T-helper 2 cell treated with Interferon-gamma antibody and Interleukin-4, amounts not matched to agents 5 μg/mL and 100 μg/mL, for 36 hours (primary cell): ENCODE results near the gene DGCR8.

Experiments used
- DNase-seq: peaks from one replicate; pipeline ENCODE4 v3.0.0; 2021; ENCODE audit warnings: low spot score
- H3K27ac Mint-ChIP-seq: one replicate; pipeline ENCODE4 v1.8.0; 2021; ENCODE audit warnings: mild to moderate bottlenecking, mixed read lengths
- H3K27me3 Mint-ChIP-seq: one replicate; pipeline ENCODE4 v1.8.0; 2021; ENCODE audit warnings: low read depth, mixed read lengths
- H3K36me3 Mint-ChIP-seq: one replicate; pipeline ENCODE4 v1.8.0; 2021; ENCODE audit warnings: low read depth, mixed read lengths
- H3K4me1 Mint-ChIP-seq: one replicate; pipeline ENCODE4 v1.8.0; 2021; ENCODE audit warnings: low read depth, mixed read lengths
- H3K4me3 Mint-ChIP-seq: one replicate; pipeline ENCODE4 v1.8.0; 2022; ENCODE audit warnings: mild to moderate bottlenecking, moderate library complexity, mixed read lengths
- H3K9me3 Mint-ChIP-seq: one replicate; pipeline ENCODE4 v1.8.0; 2021; ENCODE audit warnings: mixed read lengths

The DGCR8 gene

DNA sequence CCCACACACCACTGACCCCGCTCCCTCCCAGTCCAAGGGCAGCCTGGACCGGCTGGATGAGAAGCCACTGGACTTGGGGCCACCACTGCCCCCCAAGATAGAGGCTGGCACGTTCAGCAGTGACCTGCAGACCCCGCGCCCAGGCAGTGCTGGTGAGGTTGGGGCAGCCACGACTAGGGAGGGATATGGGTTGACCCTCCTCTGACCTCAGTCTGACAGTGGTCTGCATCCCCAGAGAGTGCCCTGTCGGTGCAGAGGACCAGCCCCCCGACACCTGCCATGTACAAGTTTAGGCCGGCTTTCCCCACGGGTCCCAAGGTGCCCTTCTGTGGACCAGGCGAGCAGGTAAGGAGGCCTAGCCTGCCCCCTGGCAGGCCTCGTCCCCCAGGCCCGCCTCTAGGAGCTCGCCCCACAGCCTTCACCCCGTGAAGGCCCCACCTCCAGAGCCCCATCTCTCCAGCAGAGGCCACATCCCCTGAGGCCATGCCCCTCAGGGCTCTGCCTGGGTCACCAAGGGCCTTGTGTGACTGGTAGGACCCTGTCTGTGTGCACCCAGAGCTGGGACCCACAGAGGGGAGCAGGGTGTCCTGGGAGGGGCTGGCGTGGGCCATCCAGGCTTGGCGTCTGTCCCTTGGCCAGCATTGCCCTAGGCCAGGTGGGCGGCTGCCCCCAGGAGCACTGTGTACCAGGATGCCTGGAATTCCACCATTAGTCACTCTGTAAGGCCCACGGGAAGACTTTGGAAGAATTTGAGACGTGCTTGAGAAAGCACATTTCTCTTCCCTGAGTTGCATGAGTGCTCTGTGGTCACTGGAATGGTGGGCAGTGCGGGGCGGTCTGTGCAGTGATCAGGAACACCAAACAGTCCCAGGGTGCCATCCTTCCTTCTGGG, 61.4 kb downstream of the DGCR8 start:
- Mint-ChIP-seq H3K27me3 (no peaks in the 10 kb centered on the region), H3K4me1 (no peaks in the 10 kb centered on the region), H3K36me3 (no peaks in the 10 kb centered on the region), H3K9me3 (no peaks in the 10 kb centered on the region), H3K4me3 (no peak overlapping the region), H3K27ac (no peak overlapping the region)
- DNase-seq = no peak

- no peak overlapping the region for H3K27ac Mint-ChIP-seq
- H3K4me3 Mint-ChIP-seq = no peak overlapping the region
- no peak for DNase-seq
- H3K27me3 Mint-ChIP-seq = no peaks in the 10 kb centered on the region
- H3K9me3 Mint-ChIP-seq = no peaks in the 10 kb centered on the region
- no peaks in the 10 kb centered on the region for H3K4me1 Mint-ChIP-seq
- H3K36me3 Mint-ChIP-seq = no peaks in the 10 kb centered on the region
Measured at GRCh38 chr22:20142711-20143621, 62.9 kb downstream of the DGCR8 start.

GRCh38 chr22:20143883-20144665, 64.0 kb downstream of the DGCR8 start:
- Mint-ChIP-seq H3K36me3 (no peaks in the 10 kb centered on the region), H3K4me3 (no peak overlapping the region), H3K9me3 (no peaks in the 10 kb centered on the region), H3K27me3 (no peaks in the 10 kb centered on the region), H3K27ac (no peak overlapping the region), H3K4me1 (no peaks in the 10 kb centered on the region)
- DNase-seq = no peak

GRCh38 chr22:20145206-20145831, 65.3 kb downstream of the DGCR8 start:
- Mint-ChIP-seq H3K27ac (no peak overlapping the region), H3K36me3 (no peaks in the 10 kb centered on the region), H3K4me1 (no peaks in the 10 kb centered on the region), H3K9me3 (no peaks in the 10 kb centered on the region), H3K4me3 (no peak overlapping the region), H3K27me3 (no peaks in the 10 kb centered on the region)
- no peak for DNase-seq

- Mint-ChIP-seq H3K27ac (no peak overlapping the region), H3K36me3 (no peaks in the 10 kb centered on the region), H3K9me3 (no peaks in the 10 kb centered on the region), H3K4me3 (no peak overlapping the region), H3K4me1 (no peaks in the 10 kb centered on the region), H3K27me3 (no peaks in the 10 kb centered on the region)
- no peak for DNase-seq
Measured at GRCh38 chr22:20145832-20146223, 65.8 kb downstream of the DGCR8 start.

- Mint-ChIP-seq H3K27me3 (no peaks in the 10 kb centered on the region), H3K36me3 (no peaks in the 10 kb centered on the region), H3K9me3 (no peaks in the 10 kb centered on the region), H3K4me3 (no peak overlapping the region), H3K4me1 (no peaks in the 10 kb centered on the region), H3K27ac (no peak overlapping the region)
- DNase-seq = no peak
Measured at GRCh38 chr22:20146777-20147176, 66.7 kb downstream of the DGCR8 start.

- H3K9me3 Mint-ChIP-seq = no peaks in the 10 kb centered on the region
- no peaks in the 10 kb centered on the region for H3K4me1 Mint-ChIP-seq
- no peak overlapping the region for H3K27ac Mint-ChIP-seq
- no peak overlapping the region for H3K4me3 Mint-ChIP-seq
- DNase-seq = no peak
- H3K36me3 Mint-ChIP-seq = no peaks in the 10 kb centered on the region
- no peaks in the 10 kb centered on the region for H3K27me3 Mint-ChIP-seq
Measured at GRCh38 chr22:20147237-20147988, 67.4 kb downstream of the DGCR8 start.

- Mint-ChIP-seq H3K27ac (no peak overlapping the region), H3K27me3 (no peaks in the 10 kb centered on the region), H3K36me3 (no peaks in the 10 kb centered on the region), H3K9me3 (no peaks in the 10 kb centered on the region), H3K4me3 (no peak overlapping the region), H3K4me1 (no peaks in the 10 kb centered on the region)
- DNase-seq = no peak
Measured at GRCh38 chr22:20148414-20148813, 68.4 kb downstream of the DGCR8 start.

GRCh38 chr22:20149257-20150250, 69.5 kb downstream of the DGCR8 start:
- H3K9me3 Mint-ChIP-seq = no peaks in the 10 kb centered on the region
- DNase-seq = no peak

GRCh38 chr22:20150381-20151275, 70.6 kb downstream of the DGCR8 start, which contains the start of gene CCDC188:
Gene CCDC188, minus strand, starts transcription at chr22:20151055. Its CDS starts 69 bp downstream, at chr22:20150986.
- Mint-ChIP-seq H3K27ac (no peak within 1 kb of the TSS), H3K36me3 (no peaks in the 10 kb centered on the region), H3K4me3 (no peak within 1 kb of the TSS), H3K9me3 (no peaks in the 10 kb centered on the region), H3K4me1 (no peaks in the 10 kb centered on the region), H3K27me3 (no peaks in the 10 kb centered on the region)
- DNase-seq = no peak

More at GRCh38 chr22:20149257-20150250, 69.5 kb downstream of the DGCR8 start:
- Mint-ChIP-seq H3K4me3 (no peak overlapping the region), H3K27me3 (no peaks in the 10 kb centered on the region), H3K4me1 (no peaks in the 10 kb centered on the region), H3K27ac (no peak overlapping the region), H3K36me3 (no peaks in the 10 kb centered on the region)

GRCh38 chr22:20151276-20151588, 71.2 kb downstream of the DGCR8 start:
- Mint-ChIP-seq H3K27me3 (no peaks in the 10 kb centered on the region), H3K9me3 (no peaks in the 10 kb centered on the region), H3K36me3 (no peaks in the 10 kb centered on the region), H3K4me1 (no peaks in the 10 kb centered on the region), H3K27ac (no peak overlapping the region), H3K4me3 (no peak overlapping the region)
- no peak for DNase-seq
